ENCODE results near the gene SEL1L.
"Not testable (repeated sequence)": the region's sequence is repeated elsewhere in the genome, so short reads cannot be mapped to it uniquely, and the experiment has no call there.

The SEL1L gene

DNA sequence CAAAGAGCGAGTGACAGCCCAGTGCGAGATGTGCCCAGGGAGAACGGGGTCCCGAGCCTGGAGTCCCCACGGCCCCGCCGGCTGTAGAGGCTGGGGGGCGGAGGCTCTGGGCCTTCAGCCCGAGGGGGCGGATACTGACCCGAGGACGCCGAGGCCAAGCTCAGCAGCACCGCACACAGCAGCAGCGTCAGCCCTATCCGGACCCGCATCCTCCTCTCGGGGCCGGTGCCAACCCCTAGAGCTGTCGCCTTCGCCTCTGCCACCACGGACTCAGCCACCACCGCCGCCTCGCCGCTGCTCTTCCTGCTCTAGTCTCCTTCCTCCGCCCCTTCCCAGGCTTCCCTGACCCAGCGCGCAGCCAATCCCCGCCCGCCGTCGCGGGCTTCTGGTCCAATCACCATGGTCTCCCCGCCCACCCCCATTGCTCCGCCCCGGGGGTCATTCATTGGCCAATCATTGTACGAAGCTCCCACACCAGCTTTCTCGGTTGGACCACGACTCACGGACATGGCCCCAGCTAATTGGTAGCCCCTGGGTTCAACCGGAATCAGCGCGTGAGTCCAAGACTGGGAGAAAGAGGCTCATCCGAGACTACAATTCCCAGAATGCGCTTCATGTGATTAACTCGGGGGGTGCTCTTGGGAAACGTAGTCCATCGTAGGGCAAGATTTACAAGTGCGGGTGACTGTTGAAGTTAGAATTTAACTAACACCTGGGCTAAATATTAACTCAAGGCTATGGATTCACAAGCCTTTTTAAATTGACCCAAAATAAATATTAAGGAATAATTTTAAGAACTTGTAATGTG, at the start of gene SEL1L:
Gene SEL1L (minus strand): TSS at position 318 of the 808 bp plus-strand sequence. CDS start 109 bp downstream, at position 209.
- Mint-ChIP-seq H3K4me1 (peaks cover 25% of the 10 kb centered on the region), H3K36me3 (peaks cover 11% of the 10 kb centered on the region), H3K4me3 (peak within 1 kb of the TSS; percentile 89), H3K9me3 (peaks cover 4% of the 10 kb centered on the region), H3K27ac (peak within 1 kb of the TSS; percentile 94)
- DNase-seq (ENCODE audit: low spot score in 2 of 2) (peak; percentile 92 to 99), ATAC-seq (peak; percentile 96)

GRCh38 chr14:81582420-81582819, 48.8 kb upstream of the SEL1L start:
- Mint-ChIP-seq H3K9me3 (peaks cover 3% of the 10 kb centered on the region), H3K4me1 (no peaks in the 10 kb centered on the region), H3K4me3 (no peak overlapping the region), H3K36me3 (no peaks in the 10 kb centered on the region), H3K27ac (no peak overlapping the region)
- DNase-seq (ENCODE audit: low spot score in 2 of 2) (no peak), ATAC-seq (no peak)

DNA sequence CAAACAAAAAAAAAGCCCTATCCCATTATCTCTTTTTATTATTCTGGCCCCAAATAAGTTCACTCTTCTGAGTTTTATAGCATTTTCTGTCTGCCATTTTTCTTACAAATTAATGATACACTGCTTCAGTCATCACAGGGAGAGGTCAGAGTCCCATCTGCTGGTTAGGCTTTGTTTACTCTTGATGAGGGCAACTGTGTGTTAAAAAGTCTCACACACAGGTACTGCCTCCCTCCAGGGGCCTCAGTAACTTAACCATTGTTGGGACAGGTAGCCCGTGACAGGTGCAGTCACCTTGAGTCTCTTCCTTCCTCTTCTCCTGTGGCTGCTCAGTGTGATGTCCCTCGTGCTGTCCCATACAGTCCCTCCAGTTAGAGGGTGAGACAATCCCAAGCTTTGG, 45.5 kb upstream of the SEL1L start:
- Mint-ChIP-seq H3K4me3 (no peak overlapping the region), H3K27ac (no peak overlapping the region), H3K36me3 (no peaks in the 10 kb centered on the region), H3K9me3 (peaks cover 3% of the 10 kb centered on the region), H3K4me1 (no peaks in the 10 kb centered on the region)
- ATAC-seq: no peak
- no peak for DNase-seq (ENCODE audit: low spot score in 2 of 2)

GRCh38 chr14:81571437-81571836, 37.8 kb upstream of the SEL1L start:
- ATAC-seq: peak; percentile 80
- no peak overlapping the region for H3K4me3 Mint-ChIP-seq
- no peaks in the 10 kb centered on the region for H3K36me3 Mint-ChIP-seq
- no peak overlapping the region for H3K27ac Mint-ChIP-seq
- no peaks in the 10 kb centered on the region for H3K4me1 Mint-ChIP-seq
- no peak for DNase-seq (ENCODE audit: low spot score in 2 of 2)
- no peaks in the 10 kb centered on the region for H3K9me3 Mint-ChIP-seq

DNA sequence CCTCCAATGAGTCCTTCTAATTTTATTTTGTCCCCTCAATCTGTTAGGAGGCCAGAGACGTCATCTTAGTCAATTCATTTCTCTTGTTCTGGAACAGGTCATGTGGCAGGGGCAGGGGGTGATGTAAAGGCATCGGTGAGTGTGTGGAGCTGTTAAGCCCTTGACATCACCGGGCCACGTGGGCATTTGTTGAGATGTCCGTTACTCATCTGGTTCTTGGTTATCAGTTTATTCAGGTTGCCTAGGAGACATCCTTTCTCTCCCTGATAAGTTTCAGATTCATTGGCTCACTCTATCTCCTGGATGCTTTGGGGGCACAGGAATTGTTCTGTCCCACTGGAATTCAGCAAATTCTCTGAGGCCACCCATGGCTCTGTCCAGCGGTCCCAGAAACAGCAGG, 33.6 kb upstream of the SEL1L start:
- H3K4me1 Mint-ChIP-seq: no peaks in the 10 kb centered on the region
- ATAC-seq (no peak), DNase-seq (ENCODE audit: low spot score in 2 of 2) (no peak)

GRCh38 chr14:81565441-81566290, 32.0 kb upstream of the SEL1L start:
- no peak for DNase-seq (ENCODE audit: low spot score in 2 of 2)
- ATAC-seq: no peak
- no peak overlapping the region for H3K4me3 Mint-ChIP-seq

More for the DNA sequence above, 33.6 kb upstream of the SEL1L start:
- Mint-ChIP-seq H3K36me3 (no peaks in the 10 kb centered on the region), H3K27ac (no peak overlapping the region), H3K9me3 (no peaks in the 10 kb centered on the region), H3K4me3 (no peak overlapping the region)

GRCh38 chr14:81562818-81563217, 29.2 kb upstream of the SEL1L start:
- DNase-seq (ENCODE audit: low spot score in 2 of 2): no peak
- Mint-ChIP-seq H3K9me3 (no peaks in the 10 kb centered on the region), H3K4me1 (no peaks in the 10 kb centered on the region), H3K36me3 (no peaks in the 10 kb centered on the region), H3K27ac (no peak overlapping the region), H3K4me3 (no peak overlapping the region)
- ATAC-seq: no peak

More at GRCh38 chr14:81565441-81566290, 32.0 kb upstream of the SEL1L start:
- no peaks in the 10 kb centered on the region for H3K9me3 Mint-ChIP-seq
- H3K36me3 Mint-ChIP-seq: no peaks in the 10 kb centered on the region
- H3K4me1 Mint-ChIP-seq: no peaks in the 10 kb centered on the region
- H3K27ac Mint-ChIP-seq: no peak overlapping the region

DNA sequence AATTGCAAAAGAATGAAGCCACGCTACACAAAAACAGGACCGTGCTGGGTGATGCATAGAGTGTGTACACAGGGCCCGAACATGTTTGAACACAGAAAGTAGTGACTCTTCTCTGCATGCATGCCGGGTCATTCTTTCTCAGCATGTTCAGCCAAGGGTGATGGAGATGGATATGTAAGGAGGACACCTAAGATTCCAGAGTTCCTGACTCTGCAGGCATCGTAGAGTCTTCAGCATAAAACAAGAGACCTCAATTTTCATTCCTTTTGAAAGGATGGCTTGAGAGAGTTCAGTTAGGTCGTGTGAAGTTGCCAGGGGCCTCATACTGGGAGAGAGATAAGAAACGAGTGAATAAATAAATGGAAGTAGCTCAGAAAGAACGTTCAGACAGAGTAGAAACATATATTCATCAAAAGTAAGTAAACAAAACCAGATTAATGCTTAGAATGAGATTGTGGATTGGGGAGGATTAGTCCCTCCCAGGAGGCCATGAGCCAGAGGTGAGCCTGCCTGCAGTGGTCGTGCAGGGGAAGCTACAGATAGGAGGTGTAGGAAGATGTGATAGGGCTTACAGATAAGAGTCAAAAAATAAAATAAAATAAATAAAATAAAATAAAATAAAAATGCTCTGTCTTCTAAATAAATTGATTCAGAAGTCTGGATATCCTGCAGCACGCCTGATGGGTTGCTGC, 27.6 kb upstream of the SEL1L start:
- Mint-ChIP-seq H3K36me3 (no peaks in the 10 kb centered on the region), H3K4me1 (no peaks in the 10 kb centered on the region), H3K9me3 (no peaks in the 10 kb centered on the region), H3K27ac (no peak overlapping the region), H3K4me3 (no peak overlapping the region)
- DNase-seq (ENCODE audit: low spot score in 2 of 2) (no peak), ATAC-seq (no peak)

GRCh38 chr14:81559385-81559784, 25.7 kb upstream of the SEL1L start:
- H3K4me3 Mint-ChIP-seq: no peak overlapping the region
- H3K4me1 Mint-ChIP-seq: no peaks in the 10 kb centered on the region
- no peak for DNase-seq (ENCODE audit: low spot score in 2 of 2)
- H3K27ac Mint-ChIP-seq: no peak overlapping the region
- no peaks in the 10 kb centered on the region for H3K9me3 Mint-ChIP-seq
- no peaks in the 10 kb centered on the region for H3K36me3 Mint-ChIP-seq
- ATAC-seq: no peak

DNA sequence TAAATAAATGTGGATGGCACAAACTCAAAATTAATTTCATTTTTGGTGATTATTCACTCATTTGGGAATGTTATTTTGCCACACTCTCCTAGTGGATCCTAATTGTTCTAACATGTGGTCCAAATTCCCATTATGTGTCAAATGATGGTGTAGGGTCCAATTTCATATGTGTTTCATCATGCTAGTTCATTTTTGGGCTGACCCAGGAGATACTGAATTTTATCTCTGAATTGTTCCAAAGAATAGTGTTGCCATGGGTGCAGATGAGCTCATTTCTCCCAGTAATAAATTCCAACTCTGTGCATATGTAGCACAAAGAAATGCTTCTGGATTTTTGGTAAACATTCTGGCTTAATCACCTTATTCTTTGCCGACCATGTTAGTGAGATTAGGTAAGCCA, 23.5 kb upstream of the SEL1L start:
- no peak for DNase-seq (ENCODE audit: low spot score in 2 of 2)
- no peaks in the 10 kb centered on the region for H3K36me3 Mint-ChIP-seq
- no peak overlapping the region for H3K4me3 Mint-ChIP-seq
- no peaks in the 10 kb centered on the region for H3K9me3 Mint-ChIP-seq
- ATAC-seq: no peak
- H3K27ac Mint-ChIP-seq: no peak overlapping the region
- H3K4me1 Mint-ChIP-seq: no peaks in the 10 kb centered on the region

DNA sequence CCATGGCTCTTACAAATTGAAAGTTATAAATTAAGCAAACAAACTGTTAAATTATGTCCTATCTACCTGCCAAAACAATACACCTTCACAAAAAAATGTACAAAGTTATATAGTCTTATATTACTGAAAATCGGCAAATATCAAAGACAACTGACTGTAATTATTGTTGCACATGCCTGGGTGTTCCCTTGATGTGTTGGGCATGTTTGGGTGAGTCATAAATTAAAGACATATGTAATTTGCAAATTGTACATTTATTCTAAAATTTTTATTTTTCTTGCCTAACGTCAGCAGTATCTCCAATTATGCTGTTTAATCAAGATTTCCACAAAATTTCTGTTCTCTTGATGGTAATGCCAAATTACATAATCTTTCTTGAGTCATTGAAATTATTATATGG, 22.0 kb upstream of the SEL1L start:
- ATAC-seq (no peak), DNase-seq (ENCODE audit: low spot score in 2 of 2) (no peak)
- Mint-ChIP-seq H3K36me3 (no peaks in the 10 kb centered on the region), H3K27ac (no peak overlapping the region), H3K9me3 (no peaks in the 10 kb centered on the region), H3K4me1 (no peaks in the 10 kb centered on the region), H3K4me3 (no peak overlapping the region)

DNA sequence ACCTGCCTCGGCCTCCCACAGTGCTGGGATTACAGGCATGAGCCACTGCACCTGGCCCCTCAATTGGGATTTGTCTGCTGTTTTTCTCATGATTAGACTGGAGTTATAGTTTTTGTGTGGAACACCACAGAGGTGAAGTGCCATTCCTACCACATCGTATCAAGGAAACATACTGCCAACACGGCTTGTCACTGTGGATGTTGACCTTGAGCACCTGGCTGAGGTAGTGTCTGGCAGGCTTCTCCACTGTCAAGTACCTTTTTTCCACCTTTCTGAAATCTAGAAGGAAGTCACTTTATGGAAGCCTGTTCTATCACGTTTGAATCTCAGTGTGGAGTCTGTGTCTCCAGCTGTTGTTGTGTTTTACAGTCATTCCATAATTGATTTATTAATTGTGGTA, 21.4 kb upstream of the SEL1L start:
- Mint-ChIP-seq H3K9me3 (no peaks in the 10 kb centered on the region), H3K4me3 (no peak overlapping the region), H3K4me1 (no peaks in the 10 kb centered on the region), H3K36me3 (no peaks in the 10 kb centered on the region), H3K27ac (no peak overlapping the region)
- DNase-seq (ENCODE audit: low spot score in 2 of 2) (no peak), ATAC-seq (no peak)

- no peak for ATAC-seq
- peaks cover 14% of the 10 kb centered on the region for H3K4me1 Mint-ChIP-seq
- H3K9me3 Mint-ChIP-seq: no peaks in the 10 kb centered on the region
- no peak overlapping the region for H3K4me3 Mint-ChIP-seq
- no peak overlapping the region for H3K27ac Mint-ChIP-seq
- no peaks in the 10 kb centered on the region for H3K36me3 Mint-ChIP-seq
- no peak for DNase-seq (ENCODE audit: low spot score in 2 of 2)
These were observed 17.8 kb upstream of the SEL1L start for GRCh38 chr14:81551471-81551870.

- H3K36me3 Mint-ChIP-seq: no peaks in the 10 kb centered on the region
- DNase-seq (ENCODE audit: low spot score in 2 of 2): no peak
- no peak overlapping the region for H3K4me3 Mint-ChIP-seq
- peaks cover 14% of the 10 kb centered on the region for H3K4me1 Mint-ChIP-seq
- peak; percentile 97 for ATAC-seq
- H3K9me3 Mint-ChIP-seq: no peaks in the 10 kb centered on the region
- no peak overlapping the region for H3K27ac Mint-ChIP-seq
These were observed 16.5 kb upstream of the SEL1L start for GRCh38 chr14:81550001-81550637.

GRCh38 chr14:81541206-81541605, 7.6 kb upstream of the SEL1L start:
- not testable (repeated sequence) for H3K4me1 Mint-ChIP-seq; DNase-seq (ENCODE audit: low spot score in 2 of 2); ATAC-seq; H3K36me3 Mint-ChIP-seq; H3K9me3 Mint-ChIP-seq; H3K4me3 Mint-ChIP-seq; H3K27ac Mint-ChIP-seq

All from stimulated activated effector memory CD8-positive, alpha-beta T cell treated with anti-CD3 and anti-CD28 coated beads, Interleukin-12 subunit alpha, Interleukin-12 subunit beta, amount 100 ng/mL, for 72 hours (primary cell).